ENCODE data around the gene KBTBD2. TPM values are rescaled to one million over a fixed set of nuclear protein-coding genes. Genes with fewer than 3 reads are reported as not detected.

The KBTBD2 gene
- total RNA-seq, 4 donors from 2014 or later, result 14.1 to 96.1 (median 38.9) TPM

- peak in 1 of 2 donors; percentile 28 for DNase-seq
- Histone ChIP-seq H3K4me1 (peaks cover 0 to 6% of the 10 kb centered on the region in 2 donors), H3K9me3 (no peaks in the 10 kb centered on the region), H3K27ac (peak overlapping the region; percentile 95 to 100), H3K27me3 (no peaks in the 10 kb centered on the region), H3K36me3 (no peaks in the 10 kb centered on the region), H3K4me3 (peak overlapping the region; percentile 78 to 100)
- TF ChIP-seq CTCF (IDR thresholded peaks at IDR 0.05) (no peak), POLR2A (IDR thresholded peaks at IDR 0.05) (peak in 1 of 2 donors; percentile 73)
- intact Hi-C loops (cut with DNase I; ENCODE audit: low total_unique reads), result loop anchor here (10.0 kb wide), 1 partner anchor 55 kb away; no protein-coding TSS in a partner anchor
Measured at GRCh38 chr7:32890010-32890792, 1.4 kb downstream of the KBTBD2 start.

- TF ChIP-seq POLR2A (IDR thresholded peaks at IDR 0.05) (no peak), CTCF (IDR thresholded peaks at IDR 0.05) (no peak)
- H3K36me3 ChIP-seq, result no peaks in the 10 kb centered on the region
- intact Hi-C loops (cut with DNase I; ENCODE audit: low total_unique reads), result no loop called here
- no peaks in the 10 kb centered on the region for H3K27me3 ChIP-seq
- peaks cover 5 to 6% of the 10 kb centered on the region in 2 donors for H3K4me1 ChIP-seq
- peak overlapping the region; percentile 8 to 100 for H3K27ac ChIP-seq
- H3K9me3 ChIP-seq, result no peaks in the 10 kb centered on the region
- H3K4me3 ChIP-seq, result no peak overlapping the region
- no peak for DNase-seq
Measured at GRCh38 chr7:32888505-32888904, 3.1 kb downstream of the KBTBD2 start.

GRCh38 chr7:32887395-32887794 is 4.2 kb downstream of the KBTBD2 start:
- H3K9me3 ChIP-seq, result no peaks in the 10 kb centered on the region
- no peak for TF ChIP-seq POLR2A (IDR thresholded peaks at IDR 0.05)
- TF ChIP-seq CTCF (IDR thresholded peaks at IDR 0.05), result no peak
- H3K27ac ChIP-seq, result no peak overlapping the region
- H3K4me1 ChIP-seq, result peaks cover 0 to 7% of the 10 kb centered on the region in 2 donors
- DNase-seq, result no peak
- H3K27me3 ChIP-seq, result no peaks in the 10 kb centered on the region
- no peak overlapping the region for H3K4me3 ChIP-seq
- no peaks in the 10 kb centered on the region for H3K36me3 ChIP-seq
- intact Hi-C loops (cut with DNase I; ENCODE audit: low total_unique reads), result no loop called here

GRCh38 chr7:32881074-32881982 is 10.2 kb downstream of the KBTBD2 start:
- Histone ChIP-seq H3K27me3 (no peaks in the 10 kb centered on the region), H3K4me1 (peaks cover 0 to 16% of the 10 kb centered on the region in 2 donors), H3K9me3 (no peaks in the 10 kb centered on the region), H3K36me3 (no peaks in the 10 kb centered on the region), H3K4me3 (no peak overlapping the region), H3K27ac (no peak overlapping the region)
- no peak for DNase-seq
- intact Hi-C loops (cut with DNase I; ENCODE audit: low total_unique reads), result no loop called here
- no peak for TF ChIP-seq CTCF (IDR thresholded peaks at IDR 0.05)
- TF ChIP-seq POLR2A (IDR thresholded peaks at IDR 0.05), result no peak

Data from uterus (tissue), 4 donors.